KOPT-K1 (cell line): ENCODE results near the gene PCDHGA4.
"Not testable (repeated sequence)": the region's sequence is repeated elsewhere in the genome, so short reads cannot be mapped to it uniquely, and the experiment has no call there.

Source experiments
- H3K27ac ChIP-seq: fragments of 200-600 bp; sonication (generic); 2 replicates; pipeline ENCODE4 v1.5.1; 2016; ENCODE audit warnings: antibody characterized with exemption, mild to moderate bottlenecking, low read depth, low read length; ENCODE audit not compliant: poor library complexity, severe bottlenecking
- H3K36me3 ChIP-seq: fragments of 200-600 bp; sonication (generic); 2 replicates; pipeline ENCODE4 v1.5.1; 2017; ENCODE audit warnings: antibody characterized with exemption, mild to moderate bottlenecking, low read length, moderate library complexity; ENCODE audit not compliant: insufficient read depth
- H3K9me3 ChIP-seq: fragments of 200-600 bp; sonication (generic); 2 replicates; pipeline ENCODE4 v1.5.1; 2017; ENCODE audit warnings: antibody characterized with exemption, low read length, mild to moderate bottlenecking; ENCODE audit not compliant: insufficient read depth, poor library complexity, severe bottlenecking

Gene PCDHGA4

DNA sequence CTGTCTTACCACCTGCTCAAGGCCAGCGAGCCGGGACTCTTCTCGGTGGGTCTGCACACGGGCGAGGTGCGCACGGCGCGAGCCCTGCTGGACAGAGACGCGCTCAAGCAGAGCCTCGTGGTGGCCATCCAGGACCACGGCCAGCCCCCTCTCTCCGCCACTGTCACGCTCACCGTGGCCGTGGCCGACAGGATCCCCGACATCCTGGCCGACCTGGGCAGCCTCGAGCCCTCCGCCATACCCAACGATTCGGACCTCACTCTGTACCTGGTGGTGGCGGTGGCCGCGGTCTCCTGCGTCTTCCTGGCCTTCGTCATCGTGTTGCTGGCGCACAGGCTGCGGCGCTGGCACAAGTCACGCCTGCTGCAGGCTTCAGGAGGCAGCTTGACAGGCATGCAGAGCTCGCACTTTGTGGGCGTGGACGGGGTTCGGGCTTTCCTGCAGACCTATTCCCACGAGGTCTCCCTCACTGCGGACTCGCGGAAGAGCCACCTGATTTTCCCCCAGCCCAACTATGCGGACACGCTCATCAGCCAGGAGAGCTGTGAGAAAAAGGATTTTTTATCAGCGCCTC is 14.0 kb upstream of the PCDHGA4 start:
- peaks cover 38% of the 10 kb centered on the region for H3K9me3 ChIP-seq
- not testable (repeated sequence) for H3K36me3 ChIP-seq, H3K27ac ChIP-seq

DNA sequence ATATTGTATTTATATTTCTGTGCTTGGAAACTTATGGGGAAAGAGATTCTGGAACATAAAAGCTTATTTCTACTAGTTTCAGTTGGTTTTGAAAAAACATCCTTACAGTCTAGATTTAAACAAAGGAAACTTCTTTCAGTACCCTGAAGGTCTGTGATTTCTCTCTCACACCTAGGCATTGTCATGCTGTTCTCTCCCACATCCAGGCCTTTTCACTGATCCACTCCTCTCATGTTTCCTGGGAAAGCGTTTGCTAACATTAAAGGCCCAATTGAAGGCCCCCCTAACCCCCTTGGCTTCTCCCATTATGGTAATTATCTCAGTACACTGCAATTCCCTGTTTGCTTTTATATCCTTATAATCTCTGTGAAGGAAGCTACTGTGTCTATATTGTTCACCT is 12.0 kb upstream of the PCDHGA4 start:
- H3K9me3 ChIP-seq, result peaks cover 38% of the 10 kb centered on the region
- H3K27ac ChIP-seq, result no peak overlapping the region
- no peaks in the 10 kb centered on the region for H3K36me3 ChIP-seq

DNA sequence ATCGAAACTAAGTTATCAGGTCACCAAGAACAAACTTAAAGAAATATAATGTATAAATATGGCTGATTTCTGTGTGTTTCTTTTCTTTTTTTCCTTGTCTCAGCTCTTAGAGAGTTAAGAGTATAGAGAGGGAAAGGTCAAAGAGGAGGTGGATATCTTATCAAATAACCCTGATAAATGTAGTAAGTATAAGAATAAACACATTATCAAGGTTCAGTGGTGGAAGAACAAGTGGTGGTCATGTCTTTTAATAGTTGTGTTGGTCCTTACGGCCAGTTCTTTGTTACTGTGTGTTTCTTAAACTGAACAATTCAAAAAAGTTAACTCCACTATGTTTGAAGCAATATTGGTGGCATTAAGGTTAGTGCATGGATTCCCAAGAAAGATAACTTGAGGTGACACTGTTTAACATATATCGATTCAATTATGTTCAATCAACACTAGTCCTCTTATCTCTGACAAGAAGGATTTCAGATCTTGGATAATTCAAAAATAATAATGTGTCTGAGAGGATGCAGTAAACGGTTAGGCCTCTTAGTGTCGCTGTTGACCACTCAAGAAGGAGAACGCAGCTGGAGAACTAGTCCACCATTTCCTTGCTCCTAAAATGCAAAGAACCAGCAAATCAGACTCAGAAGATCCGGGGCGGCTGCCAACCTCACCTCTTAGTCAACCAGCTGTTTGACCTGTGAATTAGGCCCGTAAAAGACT is 11.4 kb upstream of the PCDHGA4 start, which contains the start of gene PCDHGA3:
Gene PCDHGA3, plus strand, starts transcription at position 588 of the 711 bp plus-strand sequence. CDS start 205 bp downstream, outside the sequence.
- H3K27ac ChIP-seq, result no peak within 1 kb of the TSS
- no peaks in the 10 kb centered on the region for H3K36me3 ChIP-seq
- peaks cover 38% of the 10 kb centered on the region for H3K9me3 ChIP-seq

GRCh38 chr5:141343953-141344463 is 10.8 kb upstream of the PCDHGA4 start:
- Histone ChIP-seq H3K9me3 (peaks cover 34% of the 10 kb centered on the region), H3K27ac (no peak overlapping the region), H3K36me3 (no peaks in the 10 kb centered on the region)

DNA sequence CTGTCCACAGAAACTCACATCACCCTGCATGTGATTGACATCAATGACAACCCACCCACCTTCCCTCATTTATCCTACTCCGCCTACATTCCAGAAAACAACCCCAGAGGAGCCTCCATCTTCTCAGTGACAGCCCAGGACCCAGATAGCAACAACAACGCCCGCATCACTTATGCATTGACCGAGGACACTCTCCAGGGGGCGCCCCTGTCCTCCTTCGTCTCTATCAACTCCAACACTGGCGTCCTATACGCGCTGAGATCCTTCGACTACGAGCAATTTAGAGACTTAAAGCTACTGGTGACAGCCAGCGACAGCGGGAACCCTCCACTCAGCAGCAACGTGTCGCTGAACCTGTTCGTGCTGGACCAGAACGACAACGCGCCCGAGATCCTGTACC is 9.5 kb upstream of the PCDHGA4 start:
- H3K27ac ChIP-seq, result no peak overlapping the region
- peaks cover 21% of the 10 kb centered on the region for H3K9me3 ChIP-seq
- H3K36me3 ChIP-seq, result no peaks in the 10 kb centered on the region

DNA sequence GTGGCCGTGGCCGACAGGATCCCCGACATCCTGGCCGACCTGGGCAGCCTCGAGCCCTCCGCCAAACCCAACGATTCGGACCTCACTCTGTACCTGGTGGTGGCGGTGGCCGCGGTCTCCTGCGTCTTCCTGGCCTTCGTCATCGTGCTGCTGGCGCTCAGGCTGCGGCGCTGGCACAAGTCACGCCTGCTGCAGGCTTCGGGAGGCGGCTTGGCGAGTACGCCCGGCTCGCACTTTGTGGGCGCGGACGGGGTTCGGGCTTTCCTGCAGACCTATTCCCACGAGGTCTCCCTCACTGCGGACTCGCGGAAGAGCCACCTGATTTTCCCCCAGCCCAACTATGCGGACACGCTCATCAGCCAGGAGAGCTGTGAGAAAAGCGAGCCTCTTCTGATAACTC is 8.8 kb upstream of the PCDHGA4 start:
- peaks cover 19% of the 10 kb centered on the region for H3K9me3 ChIP-seq
- not testable (repeated sequence) for H3K27ac ChIP-seq, H3K36me3 ChIP-seq

DNA sequence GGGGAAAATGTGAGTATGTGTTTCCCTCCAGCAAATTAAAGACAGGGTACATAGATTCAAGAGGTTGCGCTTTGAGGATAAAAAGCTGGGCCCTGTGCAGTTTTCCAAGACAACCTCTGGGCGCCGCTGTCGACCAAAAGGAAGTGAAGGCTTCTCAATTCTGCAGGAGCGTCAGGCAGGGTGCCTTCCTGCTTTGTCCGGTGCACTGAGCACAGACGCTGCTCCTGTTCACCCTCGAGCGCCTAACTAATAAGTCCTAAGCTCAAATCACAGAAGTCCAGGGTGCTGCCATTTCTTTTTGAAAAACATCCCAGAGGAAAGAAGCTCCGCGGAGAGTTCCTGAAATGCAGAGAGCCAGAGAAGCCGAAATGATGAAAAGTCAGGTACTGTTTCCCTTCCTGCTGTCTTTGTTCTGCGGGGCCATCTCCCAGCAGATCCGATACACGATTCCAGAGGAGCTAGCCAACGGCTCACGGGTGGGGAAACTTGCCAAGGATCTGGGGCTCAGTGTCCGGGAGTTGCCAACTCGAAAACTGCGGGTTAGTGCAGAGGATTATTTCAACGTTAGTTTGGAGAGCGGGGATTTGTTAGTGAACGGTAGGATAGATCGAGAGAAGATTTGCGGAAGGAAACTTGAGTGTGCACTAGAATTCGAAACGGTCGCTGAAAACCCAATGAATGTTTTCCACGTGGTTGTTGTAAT is 4.8 kb upstream of the PCDHGA4 start, which contains the start of gene PCDHGB1:
Gene PCDHGB1, plus strand, starts transcription at position 183 of the 703 bp plus-strand sequence. Its CDS starts 162 bp downstream, at position 345.
- Histone ChIP-seq H3K27ac (no peak within 1 kb of the TSS), H3K36me3 (no peaks in the 10 kb centered on the region), H3K9me3 (peaks cover 5% of the 10 kb centered on the region)

- Histone ChIP-seq H3K9me3 (no peaks in the 10 kb centered on the region), H3K36me3 (no peaks in the 10 kb centered on the region), H3K27ac (no peak overlapping the region)
Measured at GRCh38 chr5:141351591-141351990, 3.2 kb upstream of the PCDHGA4 start.

DNA sequence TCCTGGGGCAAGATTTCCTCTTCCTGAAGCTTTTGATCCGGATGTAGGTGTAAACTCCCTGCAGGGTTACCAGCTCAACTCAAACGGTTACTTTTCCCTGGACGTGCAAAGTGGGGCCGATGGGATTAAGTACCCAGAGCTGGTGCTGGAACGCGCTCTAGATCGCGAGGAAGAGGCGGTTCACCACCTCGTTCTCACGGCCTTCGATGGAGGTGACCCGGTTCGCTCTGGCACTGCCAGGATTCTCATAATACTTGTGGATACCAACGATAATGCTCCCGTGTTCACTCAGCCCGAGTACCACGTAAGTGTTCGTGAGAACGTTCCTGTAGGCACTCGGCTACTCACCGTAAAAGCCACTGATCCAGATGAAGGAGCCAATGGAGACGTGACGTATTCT is 820 bp downstream of the PCDHGA4 start:
- H3K36me3 ChIP-seq, result no peaks in the 10 kb centered on the region
- peaks cover 4% of the 10 kb centered on the region for H3K9me3 ChIP-seq
- no peak overlapping the region for H3K27ac ChIP-seq

DNA sequence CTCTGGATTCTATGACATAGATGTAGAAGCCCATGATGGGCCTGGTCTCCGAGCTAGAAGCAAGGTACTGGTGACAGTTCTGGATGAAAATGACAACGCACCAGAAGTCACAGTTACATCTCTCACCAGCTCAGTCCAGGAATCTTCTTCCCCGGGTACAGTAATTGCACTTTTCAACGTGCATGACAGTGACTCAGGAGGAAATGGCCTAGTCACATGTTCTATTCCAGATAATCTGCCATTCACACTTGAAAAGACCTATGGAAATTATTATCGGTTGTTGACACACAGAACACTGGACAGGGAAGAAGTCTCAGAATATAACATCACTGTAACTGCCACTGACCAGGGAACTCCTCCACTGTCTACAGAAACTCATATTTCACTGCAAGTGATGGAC is 1.3 kb downstream of the PCDHGA4 start:
- peaks cover 8% of the 10 kb centered on the region for H3K9me3 ChIP-seq
- H3K36me3 ChIP-seq, result no peaks in the 10 kb centered on the region
- H3K27ac ChIP-seq, result no peak overlapping the region

DNA sequence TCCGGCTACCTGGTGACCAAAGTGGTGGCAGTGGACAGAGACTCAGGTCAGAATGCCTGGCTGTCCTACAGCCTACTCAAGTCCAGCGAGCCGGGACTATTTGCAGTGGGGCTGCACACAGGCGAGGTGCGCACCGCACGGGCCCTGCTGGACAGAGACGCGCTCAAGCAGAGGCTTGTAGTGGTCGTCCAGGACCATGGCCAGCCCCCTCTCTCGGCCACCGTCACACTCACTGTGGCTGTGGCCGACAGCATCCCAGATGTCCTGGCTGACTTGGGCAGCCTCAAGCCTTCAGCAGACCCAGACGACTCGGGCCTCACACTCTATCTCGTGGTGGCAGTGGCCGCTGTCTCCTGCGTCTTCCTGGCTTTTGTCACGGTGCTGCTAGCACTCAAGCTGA is 2.1 kb downstream of the PCDHGA4 start:
- no peaks in the 10 kb centered on the region for H3K36me3 ChIP-seq
- peaks cover 13% of the 10 kb centered on the region for H3K9me3 ChIP-seq
- H3K27ac ChIP-seq, result no peak overlapping the region

GRCh38 chr5:141359790-141360426 is 5.1 kb downstream of the PCDHGA4 start, which contains the start of gene PCDHGB2:
Gene PCDHGB2 (plus strand): TSS chr5:141359994. CDS start chr5:141360136, 142 bp downstream.
- no peak within 1 kb of the TSS for H3K27ac ChIP-seq
- peaks cover 31% of the 10 kb centered on the region for H3K9me3 ChIP-seq
- no peaks in the 10 kb centered on the region for H3K36me3 ChIP-seq

DNA sequence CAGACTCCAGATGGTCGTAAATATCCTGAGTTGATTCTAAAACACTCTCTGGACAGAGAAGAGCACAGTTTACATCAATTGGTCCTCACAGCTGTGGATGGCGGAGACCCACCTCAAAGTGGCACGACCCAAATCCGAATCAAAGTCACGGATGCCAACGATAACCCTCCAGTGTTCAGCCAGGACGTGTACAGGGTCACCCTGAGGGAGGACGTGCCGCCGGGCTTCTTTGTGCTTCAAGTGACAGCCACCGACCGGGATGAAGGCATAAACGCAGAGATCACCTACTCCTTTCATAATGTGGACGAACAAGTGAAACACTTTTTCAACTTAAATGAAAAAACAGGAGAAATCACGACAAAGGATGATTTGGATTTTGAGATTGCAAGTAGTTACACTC is 5.9 kb downstream of the PCDHGA4 start:
- H3K27ac ChIP-seq, result no peak overlapping the region
- peaks cover 39% of the 10 kb centered on the region for H3K9me3 ChIP-seq
- H3K36me3 ChIP-seq, result no peaks in the 10 kb centered on the region

DNA sequence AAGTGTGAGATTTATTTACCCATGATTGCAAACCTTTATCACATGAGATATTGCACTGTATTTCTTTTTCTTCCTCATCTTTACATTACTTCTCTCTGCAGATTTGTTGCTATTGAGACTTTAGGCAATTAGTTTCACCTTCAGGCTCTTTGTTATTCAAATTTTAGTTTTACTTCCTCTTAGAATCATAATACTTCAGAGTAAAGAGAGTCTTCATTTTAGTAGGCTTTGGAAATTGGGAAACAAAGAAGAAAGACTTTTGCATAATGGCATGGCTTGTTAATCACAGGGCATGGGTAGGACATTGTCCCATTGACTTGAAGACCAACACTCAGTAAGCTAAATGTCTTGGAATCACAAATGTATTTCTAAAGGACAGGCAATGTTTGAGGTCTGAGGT is 7.9 kb downstream of the PCDHGA4 start:
- Histone ChIP-seq H3K27ac (no peak overlapping the region), H3K9me3 (peaks cover 47% of the 10 kb centered on the region), H3K36me3 (no peaks in the 10 kb centered on the region)
